SK-N-SH (cell line): ENCODE data around the gene DVL1.

Source experiments
- CTCF ChIP-seq: fragments of 200-600 bp; sonication (generic); IDR thresholded peaks from 2 replicates; pipeline ENCODE4 v1.6.1; 2017; ENCODE audit warnings: antibody characterized with exemption, mild to moderate bottlenecking, moderate library complexity
- EP300 ChIP-seq, 2 experiments: IDR thresholded peaks; 2 replicates each; pipeline versions ENCODE4 v1.4.0 to v1.6.1; 2012; ENCODE audit warnings: borderline replicate concordance in 1 of 2, low read depth in 1 of 2, low read length in 1 of 2
- NFIC ChIP-seq: IDR thresholded peaks from 2 replicates; pipeline ENCODE4 v1.4.0; 2012; ENCODE audit warnings: borderline replicate concordance
- POLR2AphosphoS5 ChIP-seq: IDR thresholded peaks from 2 replicates; pipeline ENCODE4 v1.6.1; 2012; ENCODE audit warnings: low read depth, low read length
- RXRA ChIP-seq: IDR thresholded peaks from 2 replicates; pipeline ENCODE4 v1.4.0; 2012; ENCODE audit warnings: low read depth, mild to moderate bottlenecking, borderline replicate concordance
- TAF1 ChIP-seq: IDR thresholded peaks from 2 replicates; pipeline ENCODE4 v1.6.1; 2012; ENCODE audit warnings: low read depth, mild to moderate bottlenecking, low read length, moderate library complexity, borderline replicate concordance
- TEAD4 ChIP-seq: IDR thresholded peaks from 2 replicates; pipeline ENCODE4 v1.4.0; 2012; ENCODE audit warnings: mild to moderate bottlenecking, borderline replicate concordance; ENCODE audit not compliant: insufficient read depth
- ZBTB33 ChIP-seq: IDR thresholded peaks from 2 replicates; pipeline ENCODE4 v1.4.0; 2012; ENCODE audit warnings: low read depth, borderline replicate concordance
- TF ChIP-seq, protein P1 (sequence below): fragments of 150-350 bp; IDR thresholded peaks from 2 replicates; pipeline ENCODE4 v1.6.1; 2017; ENCODE audit warnings: antibody characterized with exemption, low read length, low read depth, borderline replicate concordance
- TF ChIP-seq, protein P2 (sequence below): IDR thresholded peaks from 2 replicates; pipeline ENCODE4 v1.6.1; 2012; ENCODE audit warnings: mild to moderate bottlenecking, low read depth, low read length, moderate library complexity

DNA sequence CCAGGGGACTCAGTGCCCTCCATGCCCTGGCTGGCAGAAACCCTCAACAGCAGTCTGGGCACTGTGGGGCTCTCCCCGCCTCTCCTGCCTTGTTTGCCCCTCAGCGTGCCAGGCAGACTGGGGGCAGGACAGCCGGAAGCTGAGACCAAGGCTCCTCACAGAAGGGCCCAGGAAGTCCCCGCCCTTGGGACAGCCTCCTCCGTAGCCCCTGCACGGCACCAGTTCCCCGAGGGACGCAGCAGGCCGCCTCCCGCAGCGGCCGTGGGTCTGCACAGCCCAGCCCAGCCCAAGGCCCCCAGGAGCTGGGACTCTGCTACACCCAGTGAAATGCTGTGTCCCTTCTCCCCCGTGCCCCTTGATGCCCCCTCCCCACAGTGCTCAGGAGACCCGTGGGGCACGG, 21.0 kb downstream of the DVL1 start:
- TF ChIP-seq, protein P1, sequence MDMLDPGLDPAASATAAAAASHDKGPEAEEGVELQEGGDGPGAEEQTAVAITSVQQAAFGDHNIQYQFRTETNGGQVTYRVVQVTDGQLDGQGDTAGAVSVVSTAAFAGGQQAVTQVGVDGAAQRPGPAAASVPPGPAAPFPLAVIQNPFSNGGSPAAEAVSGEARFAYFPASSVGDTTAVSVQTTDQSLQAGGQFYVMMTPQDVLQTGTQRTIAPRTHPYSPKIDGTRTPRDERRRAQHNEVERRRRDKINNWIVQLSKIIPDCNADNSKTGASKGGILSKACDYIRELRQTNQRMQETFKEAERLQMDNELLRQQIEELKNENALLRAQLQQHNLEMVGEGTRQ, result no peak
- TF ChIP-seq POLR2AphosphoS5 (no peak), ZBTB33 (no peak), EP300 (IDR thresholded peaks at IDR 0.05; ENCODE audit: borderline replicate concordance in 1 of 2, low read depth in 1 of 2, low read length in 1 of 2) (no peak), NFIC (no peak), CTCF (no peak), RXRA (no peak), TAF1 (no peak), TEAD4 (no peak)
- TF ChIP-seq, protein P2, sequence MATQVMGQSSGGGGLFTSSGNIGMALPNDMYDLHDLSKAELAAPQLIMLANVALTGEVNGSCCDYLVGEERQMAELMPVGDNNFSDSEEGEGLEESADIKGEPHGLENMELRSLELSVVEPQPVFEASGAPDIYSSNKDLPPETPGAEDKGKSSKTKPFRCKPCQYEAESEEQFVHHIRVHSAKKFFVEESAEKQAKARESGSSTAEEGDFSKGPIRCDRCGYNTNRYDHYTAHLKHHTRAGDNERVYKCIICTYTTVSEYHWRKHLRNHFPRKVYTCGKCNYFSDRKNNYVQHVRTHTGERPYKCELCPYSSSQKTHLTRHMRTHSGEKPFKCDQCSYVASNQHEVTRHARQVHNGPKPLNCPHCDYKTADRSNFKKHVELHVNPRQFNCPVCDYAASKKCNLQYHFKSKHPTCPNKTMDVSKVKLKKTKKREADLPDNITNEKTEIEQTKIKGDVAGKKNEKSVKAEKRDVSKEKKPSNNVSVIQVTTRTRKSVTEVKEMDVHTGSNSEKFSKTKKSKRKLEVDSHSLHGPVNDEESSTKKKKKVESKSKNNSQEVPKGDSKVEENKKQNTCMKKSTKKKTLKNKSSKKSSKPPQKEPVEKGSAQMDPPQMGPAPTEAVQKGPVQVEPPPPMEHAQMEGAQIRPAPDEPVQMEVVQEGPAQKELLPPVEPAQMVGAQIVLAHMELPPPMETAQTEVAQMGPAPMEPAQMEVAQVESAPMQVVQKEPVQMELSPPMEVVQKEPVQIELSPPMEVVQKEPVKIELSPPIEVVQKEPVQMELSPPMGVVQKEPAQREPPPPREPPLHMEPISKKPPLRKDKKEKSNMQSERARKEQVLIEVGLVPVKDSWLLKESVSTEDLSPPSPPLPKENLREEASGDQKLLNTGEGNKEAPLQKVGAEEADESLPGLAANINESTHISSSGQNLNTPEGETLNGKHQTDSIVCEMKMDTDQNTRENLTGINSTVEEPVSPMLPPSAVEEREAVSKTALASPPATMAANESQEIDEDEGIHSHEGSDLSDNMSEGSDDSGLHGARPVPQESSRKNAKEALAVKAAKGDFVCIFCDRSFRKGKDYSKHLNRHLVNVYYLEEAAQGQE, result no peak
